Left lung (tissue), 10 donors: Measurements from ENCODE around the gene DPM2. TPM values are rescaled to one million over a fixed set of nuclear protein-coding genes. Genes with fewer than 3 reads are reported as not detected.

Experiments
- ATAC-seq: fragments of 200-7000 bp; cut with Tn5 transposase; one replicate; pipeline ENCODE4 v1.9.1; 2020; ENCODE audit warnings: moderate library complexity
- DNase-seq, 4 donors: peaks; one replicate each; pipeline ENCODE4 v3.0.0-alpha.2; 2013 to 2020
- H3K27ac ChIP-seq, 2 donors: fragments of 200-600 bp; sonication (generic) in 1 of 2; one replicate each; pipeline versions ENCODE4 v1.5.0 to v1.8.0; 2020 to 2021
- H3K27me3 ChIP-seq, 2 donors: fragments of 200-600 bp; sonication (generic) in 1 of 2; one replicate each; pipeline versions ENCODE4 v1.5.0 to v1.8.0; 2020 to 2021
- H3K36me3 ChIP-seq, 2 donors: fragments of 200-600 bp; sonication (generic) in 1 of 2; one replicate each; pipeline versions ENCODE4 v1.5.0 to v1.8.0; 2020 to 2021
- H3K4me1 ChIP-seq, 2 donors: fragments of 200-600 bp; one replicate each; pipeline ENCODE4 v1.8.0; 2021
- H3K4me3 ChIP-seq, 2 donors: fragments of 200-600 bp; sonication (generic) in 1 of 2; one replicate each; pipeline versions ENCODE4 v1.5.0 to v1.8.0; 2020 to 2021; ENCODE audit warnings: mild to moderate bottlenecking in 1 of 2
- H3K9me3 ChIP-seq, 2 donors: fragments of 200-600 bp; sonication (generic) in 1 of 2; one replicate each; pipeline versions ENCODE4 v1.5.0 to v1.8.0; 2020 to 2021
- intact Hi-C, 2 donors: fragments of 100-400 bp; cut with DNase I; formaldehyde crosslinking; loops; one replicate each; pipeline versions ENCODE4 v1.11.2 to v1.14.2; 2022
- polyA plus RNA-seq, 6 donors: library from polyadenylated mRNA; unstranded; fragments of 120-200 nt; gene quantifications; one replicate each; pipeline ENCODE4 v1.2.1, GENCODE V29; 2013; ENCODE audit not compliant: insufficient read length in 6 of 6
- total RNA-seq, 2 donors: library from RNA; stranded (reverse); fragmentation: NEBNext Ultra II Directional; extraction: Animal tissue kit (Norgen Biotek cat#: 25700); gene quantifications; one replicate each; pipeline ENCODE4 v1.2.1, GENCODE V29; 2021
- TF ChIP-seq, protein P1 (sequence below), 2 donors: fragments of 200-600 bp; sonication (generic) in 1 of 2; IDR thresholded peaks; one replicate each; pipeline versions ENCODE4 v1.5.0 to v1.8.0; 2021; ENCODE audit warnings: antibody characterized with exemption in 2 of 2
- donor health status: DM: no; HTN: yes; CAD: no.
- donor health status: DM: no; HTN: no; CAD: no.

DPM2 gene
- total and polyA plus RNA-seq, 8 donors, result 32.1 to 47.6 (median 36.3) TPM

DNA sequence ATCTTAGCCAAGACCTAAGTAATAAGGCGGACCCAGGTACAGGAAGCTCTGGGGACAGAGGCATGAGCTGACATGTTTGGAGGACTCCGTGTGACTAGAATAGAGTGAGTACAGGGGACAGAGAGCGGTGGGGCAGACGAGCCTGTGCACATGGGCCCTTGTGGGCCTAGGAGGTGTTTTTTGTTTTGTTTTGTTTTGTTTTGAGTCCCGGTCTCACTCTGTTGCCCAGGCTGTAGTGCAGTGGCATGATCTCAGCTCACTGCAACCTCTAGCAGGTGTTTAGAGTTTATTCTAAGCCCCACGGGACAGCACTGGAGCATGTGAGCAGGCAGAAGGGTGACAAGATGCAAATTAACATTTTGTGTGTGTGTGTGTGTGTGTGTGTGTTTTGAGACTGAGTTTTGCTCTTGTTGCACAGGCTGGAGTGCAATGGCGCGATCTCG lies 46.2 kb upstream of the DPM2 start:
- Histone ChIP-seq H3K27ac (no peak overlapping the region), H3K4me1 (peaks cover 4 to 24% of the 10 kb centered on the region in 2 donors), H3K9me3 (no peaks in the 10 kb centered on the region), H3K4me3 (no peak overlapping the region), H3K27me3 (peaks cover 0 to 12% of the 10 kb centered on the region in 2 donors), H3K36me3 (no peaks in the 10 kb centered on the region)
- TF ChIP-seq, protein P1, sequence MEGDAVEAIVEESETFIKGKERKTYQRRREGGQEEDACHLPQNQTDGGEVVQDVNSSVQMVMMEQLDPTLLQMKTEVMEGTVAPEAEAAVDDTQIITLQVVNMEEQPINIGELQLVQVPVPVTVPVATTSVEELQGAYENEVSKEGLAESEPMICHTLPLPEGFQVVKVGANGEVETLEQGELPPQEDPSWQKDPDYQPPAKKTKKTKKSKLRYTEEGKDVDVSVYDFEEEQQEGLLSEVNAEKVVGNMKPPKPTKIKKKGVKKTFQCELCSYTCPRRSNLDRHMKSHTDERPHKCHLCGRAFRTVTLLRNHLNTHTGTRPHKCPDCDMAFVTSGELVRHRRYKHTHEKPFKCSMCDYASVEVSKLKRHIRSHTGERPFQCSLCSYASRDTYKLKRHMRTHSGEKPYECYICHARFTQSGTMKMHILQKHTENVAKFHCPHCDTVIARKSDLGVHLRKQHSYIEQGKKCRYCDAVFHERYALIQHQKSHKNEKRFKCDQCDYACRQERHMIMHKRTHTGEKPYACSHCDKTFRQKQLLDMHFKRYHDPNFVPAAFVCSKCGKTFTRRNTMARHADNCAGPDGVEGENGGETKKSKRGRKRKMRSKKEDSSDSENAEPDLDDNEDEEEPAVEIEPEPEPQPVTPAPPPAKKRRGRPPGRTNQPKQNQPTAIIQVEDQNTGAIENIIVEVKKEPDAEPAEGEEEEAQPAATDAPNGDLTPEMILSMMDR (IDR thresholded peaks at IDR 0.05), result no peak
- DNase-seq, result no peak
- intact Hi-C loops, result no loop called here
- no peak for ATAC-seq

DNA sequence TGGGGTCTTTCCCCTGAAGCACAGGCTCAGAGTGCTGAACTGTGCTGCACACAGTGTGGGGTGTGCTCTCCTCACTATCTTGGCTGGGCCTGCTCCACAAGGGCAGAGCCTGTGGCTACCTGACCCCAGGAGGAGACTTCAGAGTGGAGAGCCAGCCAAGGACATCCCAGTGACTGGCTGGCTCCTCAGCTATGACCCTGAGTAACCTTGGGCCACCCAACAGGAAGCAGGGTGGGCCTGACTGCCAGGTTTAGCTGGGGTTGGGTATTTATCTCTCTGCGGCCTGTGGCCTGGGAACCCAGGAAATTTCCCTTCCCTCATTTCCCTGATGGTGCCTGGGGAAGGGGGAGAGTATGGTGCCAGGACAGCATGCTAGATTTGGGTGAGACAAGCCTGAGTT lies 45.3 kb upstream of the DPM2 start:
- Histone ChIP-seq H3K9me3 (no peaks in the 10 kb centered on the region), H3K4me1 (peaks cover 8 to 33% of the 10 kb centered on the region in 2 donors), H3K36me3 (no peaks in the 10 kb centered on the region), H3K27ac (no peak overlapping the region), H3K4me3 (no peak overlapping the region), H3K27me3 (peaks cover 0 to 12% of the 10 kb centered on the region in 2 donors)
- DNase-seq (no peak), ATAC-seq (no peak)
- intact Hi-C loops, result no loop called here
- TF ChIP-seq, protein P1 (IDR thresholded peaks at IDR 0.05), result no peak

DNA sequence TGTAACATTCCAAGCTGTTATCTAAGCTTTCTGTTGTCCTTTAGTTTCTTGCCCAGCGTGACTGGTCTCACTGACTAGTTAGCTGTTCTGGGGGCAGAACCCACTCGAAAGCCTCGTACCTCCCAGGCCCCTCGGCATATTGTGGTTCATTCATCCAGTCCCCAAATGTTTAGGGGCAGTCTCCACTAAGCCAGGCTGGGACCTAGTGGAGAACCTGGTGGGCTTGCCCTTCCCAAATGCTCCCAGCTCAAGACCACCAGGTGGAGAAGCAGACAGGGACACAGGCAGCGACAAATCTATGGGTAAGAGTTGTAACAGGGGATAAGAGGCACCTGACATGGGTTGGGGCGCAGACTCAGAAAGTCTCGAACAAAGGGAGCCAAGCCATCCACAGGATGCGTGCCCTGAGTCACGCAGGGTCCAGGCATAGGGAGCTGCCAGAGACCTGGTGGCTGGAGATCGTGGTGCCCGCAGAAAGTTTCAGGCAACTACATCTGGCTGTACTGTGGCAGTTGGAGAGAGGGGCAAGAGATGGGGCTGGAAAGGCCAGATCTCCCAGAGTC lies 44.0 kb upstream of the DPM2 start:
- intact Hi-C loops, result no loop called here
- DNase-seq, result no peak
- peaks cover 19 to 46% of the 10 kb centered on the region in 2 donors for H3K4me1 ChIP-seq
- peak overlapping the region; percentile 52 to 58 for H3K4me3 ChIP-seq
- TF ChIP-seq, protein P1 (IDR thresholded peaks at IDR 0.05), result no peak
- no peaks in the 10 kb centered on the region for H3K9me3 ChIP-seq
- H3K27me3 ChIP-seq, result peaks cover 0 to 12% of the 10 kb centered on the region in 2 donors
- no peak for ATAC-seq
- H3K36me3 ChIP-seq, result no peaks in the 10 kb centered on the region
- H3K27ac ChIP-seq, result peak overlapping the region; percentile 87 to 91

DNA sequence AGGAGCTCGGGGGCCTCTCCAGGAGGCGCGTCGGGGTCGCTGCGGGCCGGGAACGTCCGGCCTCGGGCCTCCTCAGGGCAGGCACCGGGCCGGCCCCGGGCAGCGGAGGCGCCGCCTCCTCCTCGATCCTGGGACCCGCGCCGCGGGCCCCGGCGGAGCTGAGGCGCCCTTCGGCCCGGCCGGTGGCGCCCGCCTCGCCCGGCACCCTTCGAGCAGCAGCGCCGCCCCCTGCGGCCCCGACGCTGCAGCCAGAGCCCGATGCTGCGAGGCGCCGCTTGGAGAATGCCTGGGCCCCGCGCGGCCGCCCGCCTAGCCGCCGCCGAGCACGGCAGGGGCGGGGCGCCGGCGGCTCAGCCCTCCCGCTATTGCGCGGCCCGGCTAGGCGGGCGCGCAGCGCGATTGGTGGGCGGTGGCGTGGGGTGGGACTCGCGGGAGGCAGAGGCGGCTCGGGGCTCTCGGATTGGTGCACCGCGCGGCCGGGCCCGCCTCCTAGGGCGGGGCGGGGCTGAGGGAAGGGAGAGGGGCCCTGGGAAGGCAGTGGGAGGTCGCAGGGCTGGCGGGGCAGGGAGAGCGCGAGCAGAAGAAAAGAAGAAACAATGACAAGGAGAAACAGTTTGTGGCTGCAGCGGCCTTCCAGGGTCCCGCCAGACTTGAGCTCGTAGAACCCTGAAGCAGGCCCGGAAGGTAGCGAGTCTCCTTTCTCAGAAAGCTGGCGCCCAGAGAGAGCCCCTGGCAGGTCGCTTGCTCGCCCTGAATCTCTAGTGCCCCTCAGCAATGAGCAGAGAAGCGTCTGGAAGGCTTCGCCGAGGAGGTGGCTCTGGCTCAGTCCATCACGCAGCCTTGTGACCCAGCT lies 43.3 kb upstream of the DPM2 start, which contains the start of gene EEIG1:
EEIG1 (minus strand) TSS at position 284 of the 853 bp plus-strand sequence. CDS start 852 bp downstream, outside the sequence.
- intact Hi-C loops, result no loop called here
- DNase-seq, result peak; percentile 94 to 99 (median 98)
- Histone ChIP-seq H3K36me3 (no peaks in the 10 kb centered on the region), H3K4me3 (peak within 1 kb of the TSS; percentile 58 to 67), H3K9me3 (no peaks in the 10 kb centered on the region), H3K4me1 (peaks cover 25 to 53% of the 10 kb centered on the region in 2 donors), H3K27ac (peak within 1 kb of the TSS; percentile 87 to 91), H3K27me3 (peaks cover 0 to 12% of the 10 kb centered on the region in 2 donors)
- TF ChIP-seq, protein P1 (IDR thresholded peaks at IDR 0.05), result no peak
- peak; percentile 89 for ATAC-seq
